DND-41 (cell line): ENCODE results near the gene RAB3C.

Source experiments
- ATAC-seq: fragments of 200-7000 bp; cut with Tn5 transposase; 3 replicates; pipeline ENCODE4 v1.9.1; 2021; ENCODE audit warnings: low read depth; ENCODE audit not compliant: insufficient read depth
- DNase-seq: peaks from one replicate; pipeline ENCODE4 v3.0.0-alpha.2; 2020
- H2AFZ ChIP-seq: 2 replicates; pipeline ENCODE4 v1.6.0; 2012; ENCODE audit warnings: low read depth, low read length
- H3K27ac ChIP-seq: 2 replicates; pipeline ENCODE4 v1.5.1; 2012; ENCODE audit warnings: low read length, inconsistent platforms
- H3K27me3 ChIP-seq: fragments of 200-600 bp; sonication (generic); 2 replicates; pipeline ENCODE4 v1.6.0; 2012; ENCODE audit warnings: low read length, mild to moderate bottlenecking, inconsistent platforms; ENCODE audit not compliant: insufficient read depth, poor library complexity
- H3K36me3 ChIP-seq: 2 replicates; pipeline ENCODE4 v1.5.1; 2012; ENCODE audit warnings: low read length, inconsistent platforms; ENCODE audit not compliant: insufficient read depth
- H3K4me1 ChIP-seq: 2 replicates; pipeline ENCODE4 v1.5.1; 2012; ENCODE audit warnings: mild to moderate bottlenecking, low read length; ENCODE audit not compliant: insufficient read depth
- H3K4me2 ChIP-seq: 2 replicates; pipeline ENCODE4 v1.6.0; 2012; ENCODE audit warnings: mild to moderate bottlenecking, moderate library complexity, low read length, inconsistent platforms; ENCODE audit not compliant: insufficient read depth
- H3K4me3 ChIP-seq, 2 experiments: fragments of 200-600 bp in 1 of 2; shearing (Covaris generic) in 1 of 2; 2 replicates each; pipeline ENCODE4 v1.5.1; 2012 to 2016; ENCODE audit warnings: inconsistent platforms in 2 of 2, low read length in 2 of 2, mild to moderate bottlenecking in 2 of 2, low read depth in 1 of 2, moderate library complexity in 1 of 2
- H3K79me2 ChIP-seq: 2 replicates; pipeline ENCODE4 v1.6.0; 2012; ENCODE audit warnings: low read length, inconsistent platforms; ENCODE audit not compliant: insufficient read depth
- H3K9ac ChIP-seq: 2 replicates; pipeline ENCODE4 v1.6.0; 2012; ENCODE audit warnings: low read depth, mild to moderate bottlenecking, inconsistent platforms, low read length, moderate library complexity
- H3K9me3 ChIP-seq: 2 replicates; pipeline ENCODE4 v1.5.1; 2012; ENCODE audit warnings: low read length, moderate library complexity, mild to moderate bottlenecking, inconsistent platforms; ENCODE audit not compliant: insufficient read depth, severe bottlenecking
- H4K20me1 ChIP-seq: 2 replicates; pipeline ENCODE4 v1.6.0; 2012; ENCODE audit warnings: low read length; ENCODE audit not compliant: insufficient read depth
- CTCF ChIP-seq: IDR thresholded peaks from 2 replicates; pipeline ENCODE4 v1.5.1; 2012; ENCODE audit warnings: borderline replicate concordance, low read length, moderate library complexity, mild to moderate bottlenecking; ENCODE audit not compliant: poor library complexity, severe bottlenecking; ENCODE audit errors: extremely low read depth
- EZH2 ChIP-seq: IDR thresholded peaks from 3 replicates; pipeline ENCODE4 v1.6.1; 2012; ENCODE audit warnings: borderline replicate concordance, low read depth, mild to moderate bottlenecking, moderate library complexity, low read length, inconsistent platforms; ENCODE audit not compliant: severe bottlenecking

The RAB3C gene

GRCh38 chr5:58615972-58616371 lies 33.1 kb downstream of the RAB3C start:
- Histone ChIP-seq H3K27ac (no peak overlapping the region), H3K79me2 (no peaks in the 10 kb centered on the region), H3K9me3 (no peaks in the 10 kb centered on the region), H3K4me2 (no peak overlapping the region), H3K4me1 (no peaks in the 10 kb centered on the region), H4K20me1 (no peaks in the 10 kb centered on the region), H3K9ac (no peak overlapping the region), H3K27me3 (no peaks in the 10 kb centered on the region), H2AFZ (no peak overlapping the region), H3K4me3 (no peak overlapping the region), H3K36me3 (no peaks in the 10 kb centered on the region)
- ATAC-seq (no peak), DNase-seq (no peak)
- no peak for TF ChIP-seq CTCF

DNA sequence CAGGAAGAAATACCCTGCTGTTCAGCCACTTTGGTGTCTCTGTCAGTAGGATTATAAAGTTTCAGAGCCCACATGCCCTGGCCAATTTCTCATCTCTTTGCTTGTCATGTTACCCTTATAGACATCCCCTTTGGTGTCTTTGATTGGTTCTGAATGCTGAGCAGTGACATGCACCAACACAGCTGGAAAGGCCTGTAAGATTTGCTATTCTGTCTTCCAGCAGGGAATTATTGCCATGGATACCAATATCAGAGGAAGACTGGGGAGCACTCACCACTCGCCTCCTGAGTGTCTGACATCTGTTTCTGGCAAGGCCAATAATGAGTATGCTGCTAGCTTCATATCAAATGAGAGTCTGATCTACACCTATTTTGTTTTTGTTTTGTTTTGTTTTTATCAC lies 34.4 kb downstream of the RAB3C start:
- no peak for ATAC-seq
- DNase-seq = no peak
- no peaks in the 10 kb centered on the region for H3K9me3 ChIP-seq

DNA sequence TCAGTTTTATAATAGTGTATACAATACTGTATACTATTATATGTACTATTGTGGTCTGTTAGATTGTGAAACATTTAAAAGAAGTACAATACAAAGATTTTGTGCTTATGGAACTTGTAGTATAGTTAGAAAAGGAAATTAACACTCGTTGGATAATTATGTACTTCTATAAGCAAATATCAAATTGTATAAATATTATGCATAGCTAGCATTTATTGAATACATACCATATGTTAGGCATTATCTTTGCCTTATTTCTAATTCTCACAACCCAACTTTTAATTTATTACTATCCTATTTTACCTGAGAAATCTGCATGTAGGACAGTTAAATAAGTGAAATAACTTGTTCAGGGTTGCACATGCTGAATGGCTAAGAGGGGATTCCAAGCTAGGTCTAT lies 37.5 kb downstream of the RAB3C start:
- H4K20me1 ChIP-seq = no peaks in the 10 kb centered on the region
- H3K36me3 ChIP-seq = no peaks in the 10 kb centered on the region
- ATAC-seq (no peak), DNase-seq (no peak)
- no peaks in the 10 kb centered on the region for H3K4me1 ChIP-seq
- no peaks in the 10 kb centered on the region for H3K79me2 ChIP-seq
- no peaks in the 10 kb centered on the region for H3K9me3 ChIP-seq
- H3K27me3 ChIP-seq = no peaks in the 10 kb centered on the region
- H3K27ac ChIP-seq = no peak overlapping the region
- H3K4me3 ChIP-seq = no peak overlapping the region
- H3K9ac ChIP-seq = no peak overlapping the region
- TF ChIP-seq CTCF (no peak), EZH2 (no peak)
- no peak overlapping the region for H3K4me2 ChIP-seq
- no peak overlapping the region for H2AFZ ChIP-seq

More for the DNA sequence above, 34.4 kb downstream of the RAB3C start:
- Histone ChIP-seq H3K36me3 (no peaks in the 10 kb centered on the region), H3K4me3 (no peak overlapping the region), H3K79me2 (no peaks in the 10 kb centered on the region), H3K4me1 (no peaks in the 10 kb centered on the region), H3K9ac (no peak overlapping the region), H2AFZ (no peak overlapping the region), H3K27me3 (no peaks in the 10 kb centered on the region), H3K4me2 (no peak overlapping the region), H4K20me1 (no peaks in the 10 kb centered on the region), H3K27ac (no peak overlapping the region)
- TF ChIP-seq CTCF = no peak
- no peak for TF ChIP-seq EZH2
